HG03108 (cell line): Measurements from ENCODE around the gene HSCB.
A peak's percentile ranks its signal among the peaks of the same experiment; 100 is the strongest.
"Not testable (repeated sequence)": the region's sequence is repeated elsewhere in the genome, so short reads cannot be mapped to it uniquely, and the experiment has no call there.

Source experiments
- ATAC-seq: cut with Tn5 transposase; IDR thresholded peaks from one replicate; pipeline ENCODE4 v1.9.1; 2021; ENCODE audit warnings: moderate library complexity; ENCODE audit not compliant: unreplicated experiment

HSCB gene

GRCh38 chr22:28738876-28739275 lies 3.0 kb upstream of the HSCB start:
- not testable (repeated sequence) for ATAC-seq

- ATAC-seq, result no peak
These were observed 547 bp upstream of the HSCB start for GRCh38 chr22:28741200-28741784.

- ATAC-seq, result no peak
These were observed 723 bp downstream of the HSCB start for GRCh38 chr22:28742562-28742962.

- ATAC-seq, result no peak
These were observed 2.0 kb downstream of the HSCB start for GRCh38 chr22:28743852-28744251.

- ATAC-seq, result no peak
These were observed 8.6 kb downstream of the HSCB start for GRCh38 chr22:28750471-28750881.

GRCh38 chr22:28754512-28754911 lies 12.7 kb downstream of the HSCB start:
- ATAC-seq, result not testable (repeated sequence)

- no peak for ATAC-seq
These were observed 18.2 kb downstream of the HSCB start for GRCh38 chr22:28759861-28760560.

- no peak for ATAC-seq
These were observed 19.6 kb downstream of the HSCB start for GRCh38 chr22:28761449-28761755.

- not testable (repeated sequence) for ATAC-seq
These were observed 20.2 kb downstream of the HSCB start for GRCh38 chr22:28762000-28762399.

GRCh38 chr22:28766628-28767027 lies 24.8 kb downstream of the HSCB start:
- no peak for ATAC-seq

- no peak for ATAC-seq
These were observed 27.0 kb downstream of the HSCB start for GRCh38 chr22:28768701-28769393.

GRCh38 chr22:28769394-28770085 lies 27.7 kb downstream of the HSCB start:
- ATAC-seq, result no peak

GRCh38 chr22:28771195-28771791 lies 29.5 kb downstream of the HSCB start:
- ATAC-seq, result no peak

- peak; percentile 83 for ATAC-seq
These were observed 31.0 kb downstream of the HSCB start, which contains the start of gene CCDC117 for GRCh38 chr22:28772633-28773460. Gene CCDC117 (plus strand): TSS chr22:28772695. CDS start chr22:28772850, 155 bp downstream.

- ATAC-seq, result peak; percentile 18
These were observed 31.6 kb downstream of the HSCB start for GRCh38 chr22:28773461-28773867.

- no peak for ATAC-seq
These were observed 32.5 kb downstream of the HSCB start for GRCh38 chr22:28774378-28774777.

- no peak for ATAC-seq
These were observed 38.0 kb downstream of the HSCB start for GRCh38 chr22:28779833-28780232.

- no peak for ATAC-seq
These were observed 38.5 kb downstream of the HSCB start for GRCh38 chr22:28780296-28780695.

- no peak for ATAC-seq
These were observed 42.2 kb downstream of the HSCB start for GRCh38 chr22:28783786-28784671.
